Measurements from ENCODE around the gene LIPT2. TPM values are rescaled to one million over a fixed set of nuclear protein-coding genes. Genes with fewer than 3 reads are reported as not detected.

Gene LIPT2
- total RNA-seq, 1 donor: 12.7 TPM

Small RNA genes lying within 50 kb of the gene (small RNA-seq; reads per million reads assigned to genes)
- not detected for gene CYCSP27

Other genes starting within 250 kb of the LIPT2 start
- 0.27 TPM for gene P4HA3, start 182.1 kb downstream of the LIPT2 start, total RNA-seq
- 18.3 TPM for gene PGM2L1, start 95.3 kb downstream of the LIPT2 start, total RNA-seq
- 8.1 TPM for gene KCNE3, start 26.2 kb downstream of the LIPT2 start, total RNA-seq
- gene POLD3, start 98.9 kb upstream of the LIPT2 start, total RNA-seq: 10.2 TPM
- gene CHRDL2, start 237.7 kb upstream of the LIPT2 start, total RNA-seq: not detected